Osteoblast (primary cell): ENCODE measurements around the gene CDC42EP5. TPM values are rescaled to one million over a fixed set of nuclear protein-coding genes. Genes with fewer than 3 reads are reported as not detected.

Source experiments
- DNase-seq: peaks from one replicate; pipeline ENCODE4 v3.0.0; 2011; ENCODE audit warnings: low spot score, mixed read lengths; ENCODE audit not compliant: insufficient read length; ENCODE audit errors: missing footprints
- H2AFZ ChIP-seq: 2 replicates; pipeline ENCODE4 v1.6.0; 2011; ENCODE audit warnings: mild to moderate bottlenecking, low read length
- H3K27ac ChIP-seq: 2 replicates; pipeline ENCODE4 v1.5.1; 2011; ENCODE audit warnings: mild to moderate bottlenecking, low read depth, low read length, moderate library complexity
- H3K27me3 ChIP-seq: 2 replicates; pipeline ENCODE4 v1.6.0; 2012; ENCODE audit warnings: mild to moderate bottlenecking, control low read depth, inconsistent platforms, low read length, moderate library complexity; ENCODE audit not compliant: insufficient read depth
- H3K36me3 ChIP-seq: 2 replicates; pipeline ENCODE4 v1.5.1; 2011; ENCODE audit warnings: mild to moderate bottlenecking, low read length, control low read depth, moderate library complexity; ENCODE audit not compliant: insufficient read depth
- H3K4me1 ChIP-seq: 2 replicates; pipeline ENCODE4 v1.5.1; 2011; ENCODE audit warnings: mild to moderate bottlenecking, low read length, control low read depth, moderate library complexity; ENCODE audit not compliant: insufficient read depth
- H3K4me2 ChIP-seq: 2 replicates; pipeline ENCODE4 v1.6.0; 2011; ENCODE audit warnings: mild to moderate bottlenecking, low read length; ENCODE audit not compliant: insufficient read depth
- H3K4me3 ChIP-seq: fragments of 200-600 bp; sonication (generic); 3 replicates; pipeline ENCODE4 v1.5.1; 2012; ENCODE audit warnings: mild to moderate bottlenecking, low read length, inconsistent platforms; ENCODE audit not compliant: insufficient read depth
- H3K79me2 ChIP-seq: 2 replicates; pipeline ENCODE4 v1.6.0; 2012; ENCODE audit warnings: mild to moderate bottlenecking, low read length, control low read depth, inconsistent platforms; ENCODE audit not compliant: insufficient read depth
- H3K9me3 ChIP-seq: 2 replicates; pipeline ENCODE4 v1.5.1; 2011; ENCODE audit warnings: low read depth, low read length, control low read depth
- H4K20me1 ChIP-seq: 2 replicates; pipeline ENCODE4 v1.6.0; 2012; ENCODE audit warnings: mild to moderate bottlenecking, low read length, control low read depth; ENCODE audit not compliant: insufficient read depth
- CTCF ChIP-seq: IDR thresholded peaks from 2 replicates; pipeline ENCODE4 v1.5.1; 2011; ENCODE audit warnings: mild to moderate bottlenecking, low read depth, low read length, moderate library complexity; ENCODE audit errors: extremely low read depth
- total RNA-seq: library from RNA; depleted of rRNA; stranded (reverse); fragments of >200 nt; gene quantifications from 2 replicates; pipeline ENCODE4 v1.2.3, GENCODE V29; 2012

CDC42EP5 gene
- total RNA-seq, 1 donor: 18.8 TPM

- peak; percentile 68 for DNase-seq
- TF ChIP-seq CTCF: no peak
- no peaks in the 10 kb centered on the region for H3K36me3 ChIP-seq
- no peak overlapping the region for H3K4me2 ChIP-seq
- peaks cover 48% of the 10 kb centered on the region for H3K27me3 ChIP-seq
- H2AFZ ChIP-seq: no peak overlapping the region
- H3K4me1 ChIP-seq: peaks cover 3% of the 10 kb centered on the region
- no peak overlapping the region for H3K27ac ChIP-seq
- H3K79me2 ChIP-seq: no peaks in the 10 kb centered on the region
- no peaks in the 10 kb centered on the region for H3K9me3 ChIP-seq
- no peak overlapping the region for H3K4me3 ChIP-seq
- H4K20me1 ChIP-seq: no peaks in the 10 kb centered on the region
These were observed 53.1 kb downstream of the CDC42EP5 start for GRCh38 chr19:54420068-54420382.

GRCh38 chr19:54418930-54419800 lies 53.9 kb downstream of the CDC42EP5 start:
- no peak overlapping the region for H2AFZ ChIP-seq
- peaks cover 55% of the 10 kb centered on the region for H3K27me3 ChIP-seq
- TF ChIP-seq CTCF: no peak

GRCh38 chr19:54418030-54418929 lies 54.8 kb downstream of the CDC42EP5 start:
- Histone ChIP-seq H3K79me2 (no peaks in the 10 kb centered on the region), H3K9me3 (no peaks in the 10 kb centered on the region), H4K20me1 (no peaks in the 10 kb centered on the region), H3K27ac (no peak overlapping the region), H3K36me3 (no peaks in the 10 kb centered on the region), H2AFZ (peak overlapping the region; percentile 65), H3K4me3 (no peak overlapping the region), H3K4me2 (peak overlapping the region; percentile 55), H3K27me3 (peaks cover 55% of the 10 kb centered on the region), H3K4me1 (peaks cover 3% of the 10 kb centered on the region)
- peak; percentile 95 for DNase-seq
- TF ChIP-seq CTCF: no peak

More at GRCh38 chr19:54418930-54419800, 53.9 kb downstream of the CDC42EP5 start:
- Histone ChIP-seq H3K4me3 (no peak overlapping the region), H4K20me1 (no peaks in the 10 kb centered on the region), H3K4me1 (peaks cover 3% of the 10 kb centered on the region), H3K9me3 (no peaks in the 10 kb centered on the region), H3K36me3 (no peaks in the 10 kb centered on the region), H3K27ac (no peak overlapping the region), H3K4me2 (no peak overlapping the region), H3K79me2 (no peaks in the 10 kb centered on the region)
- DNase-seq: peak; percentile 78
